K562 (cell line): ENCODE measurements around the gene PPP1R15B. TPM values are rescaled to one million over a fixed set of nuclear protein-coding genes. Genes with fewer than 3 reads are reported as not detected.

ENCODE experiments used
- ATAC-seq: fragments of 200-7000 bp; cut with Tn5 transposase; 3 replicates; pipeline ENCODE4 v1.9.1; 2020; ENCODE audit warnings: moderate library complexity
- BruUV-seq: library from RNA; stranded (reverse); fragments of 400-500 nt; replicated peaks from 2 replicates; lab custom pipeline; 2021; lab: Mats Ljungman, UMichigan
- CTCF ChIA-PET: fragments of 300-600 bp; formaldehyde crosslinking; extraction: SDS; loops from one replicate; lab custom pipeline; 2021; ENCODE audit warnings: low intra/inter-chr PET ratio; lab: Yijun Ruan, JAX
- POLR2A ChIA-PET: fragments of 300-600, 350-650 bp; sonication (Branson Sonifier 250); formaldehyde crosslinking; extraction: SDS; loops from one replicate; lab custom pipeline; 2021; ENCODE audit warnings: antibody characterized with exemption, inconsistent platforms; lab: Yijun Ruan, JAX
- DNase-seq, 4 experiments: peaks; one replicate each; pipeline versions ENCODE4 v3.0.0 to v3.0.0-alpha.2; 2011 to 2018; ENCODE audit warnings: low spot score in 3 of 4, mixed read lengths in 3 of 4; ENCODE audit errors: extremely low read depth in 1 of 4
- FAIRE-seq: peaks from 2 replicates; lab custom pipeline; 2011; peaks lifted over from hg19 to GRCh38; lab: Jason Lieb, UNC
- H2AFZ ChIP-seq: 2 replicates; pipeline ENCODE4 v1.6.0; 2011; ENCODE audit warnings: low read depth, low read length, control low read depth, inconsistent platforms
- H3K27ac ChIP-seq: fragments of 200-600 bp; 3 replicates; pipeline ENCODE4 v1.8.0; 2011; ENCODE audit warnings: low read depth, mild to moderate bottlenecking, control low read depth, inconsistent platforms, low read length, moderate library complexity, mixed read lengths; ENCODE audit errors: extremely low read depth
- H3K27me3 ChIP-seq, 2 experiments: fragments of 300-600 bp in 1 of 2; 2 replicates in 1 of 2; 3 replicates in 1 of 2; pipeline versions ENCODE4 v1.6.0 to v1.8.0; 2011; ENCODE audit warnings: inconsistent platforms in 2 of 2, low read length in 2 of 2, mild to moderate bottlenecking in 1 of 2, mixed read lengths in 1 of 2, moderate library complexity in 1 of 2; ENCODE audit not compliant: control insufficient read depth in 2 of 2, insufficient read depth in 2 of 2
- H3K36me3 ChIP-seq: fragments of 300-600 bp; 3 replicates; pipeline ENCODE4 v1.8.0; 2011; ENCODE audit warnings: mild to moderate bottlenecking, low read length, inconsistent platforms; ENCODE audit not compliant: control insufficient read depth, insufficient read depth
- H3K4me1 ChIP-seq, 2 experiments: fragments of 200-600 bp in 1 of 2; replicated peaks in 1 of 2; 2 replicates in 1 of 2; 3 replicates in 1 of 2; pipeline versions ENCODE4 v1.5.1 to v1.8.0; 2011; ENCODE audit warnings: inconsistent platforms in 2 of 2, low read length in 2 of 2, mild to moderate bottlenecking in 1 of 2, mixed read lengths in 1 of 2, moderate library complexity in 1 of 2; ENCODE audit not compliant: control insufficient read depth in 2 of 2, insufficient read depth in 2 of 2
- H3K4me2 ChIP-seq: 2 replicates; pipeline ENCODE4 v1.6.1; 2011; ENCODE audit warnings: low read length, control low read depth, inconsistent platforms, mixed read lengths; ENCODE audit not compliant: insufficient read depth
- H3K4me3 ChIP-seq: fragments of 200-600 bp; sonication (generic), shearing (Covaris generic); 2 replicates; pipeline ENCODE4 v1.5.1; 2016; ENCODE audit warnings: control low read depth, inconsistent platforms
- H3K79me2 ChIP-seq: fragments of 200-600 bp; 3 replicates; pipeline ENCODE4 v1.8.0; 2011; ENCODE audit warnings: low read length, inconsistent platforms; ENCODE audit not compliant: control insufficient read depth, insufficient read depth
- H3K9ac ChIP-seq, 2 experiments: 2 replicates each; pipeline versions ENCODE4 v1.6.0 to v1.6.1; 2011; ENCODE audit warnings: low read depth in 2 of 2, low read length in 2 of 2, control low read depth in 1 of 2, inconsistent platforms in 1 of 2, mild to moderate bottlenecking in 1 of 2, mixed read lengths in 1 of 2; ENCODE audit not compliant: insufficient read depth in 1 of 2
- H3K9me1 ChIP-seq: one replicate; pipeline ENCODE4 v1.6.0; 2011; ENCODE audit warnings: inconsistent platforms, mild to moderate bottlenecking, low read length, moderate library complexity; ENCODE audit not compliant: control insufficient read depth, insufficient read depth
- H3K9me3 ChIP-seq: replicated peaks from 2 replicates; pipeline ENCODE4 v1.5.1; 2011; ENCODE audit warnings: low read depth, low read length, inconsistent platforms; ENCODE audit not compliant: control insufficient read depth, insufficient read depth
- H4K20me1 ChIP-seq: replicated peaks from 2 replicates; pipeline ENCODE4 v1.6.1; 2011; ENCODE audit warnings: low read length, inconsistent platforms, mixed read lengths; ENCODE audit not compliant: control insufficient read depth, insufficient read depth
- CREM ChIP-seq: IDR thresholded peaks from 2 replicates; pipeline ENCODE4 v1.6.1; 2014; ENCODE audit warnings: antibody characterized with exemption, low read depth
- SMC3 ChIP-seq: conservative IDR thresholded peaks from 2 replicates; pipeline ENCODE4 v1.6.1; 2011; ENCODE audit warnings: low read depth, low read length, improper control_type of control experiment; ENCODE audit not compliant: insufficient read depth
- STAG1 ChIP-seq: sonication (generic); formaldehyde crosslinking; IDR thresholded peaks from 2 replicates; pipeline ENCODE4 v1.5.0; 2020; ENCODE audit warnings: missing genetic modification reagents, borderline replicate concordance
- TGIF2 ChIP-seq: sonication (generic); formaldehyde crosslinking; IDR thresholded peaks from 2 replicates; pipeline ENCODE4 v1.8.1; 2022; ENCODE audit warnings: mild to moderate bottlenecking, missing genetic modification reagents, moderate library complexity
- ZBTB7A ChIP-seq: IDR thresholded peaks from 2 replicates; pipeline ENCODE4 v1.6.1; 2011; ENCODE audit warnings: low read depth, mild to moderate bottlenecking, low read length, moderate library complexity, borderline replicate concordance; ENCODE audit not compliant: control insufficient read depth
- ZNF143 ChIP-seq: sonication (generic); formaldehyde crosslinking; IDR thresholded peaks from 2 replicates; pipeline ENCODE4 v1.9.0; 2022; ENCODE audit warnings: mild to moderate bottlenecking, missing genetic modification reagents
- WGBS: fragments of 100-300 bp; shearing (Covaris generic); methylation state at CpG from one replicate; pipeline ENCODE4 v1.1.6; 2016; ENCODE audit warnings: low coverage, mixed read lengths; ENCODE audit not compliant: insufficient coverage; ENCODE audit errors: missing lambda C conversion rate; 5-methylcytosine and 5-hydroxymethylcytosine counted together
- in situ Hi-C: fragments of 300-500 bp; cut with MboI; formaldehyde crosslinking; loops from 4 replicates; pipeline ENCODE4 v1.15.0; 2018; ENCODE audit warnings: inconsistent platforms, mixed read lengths
- intact Hi-C: fragments of 100-400 bp; cut with micrococcal nuclease; formaldehyde crosslinking; loops from 2 replicates; pipeline ENCODE4 v1.14.2; 2022
- polyA plus RNA-seq, 8 experiments: library from polyadenylated mRNA; depleted of rRNA in 4 of 8; stranded (reverse) in 5 of 8; unstranded in 3 of 8; fragments of >200 nt; fragmentation: Nextera tagmentation in 2 of 8; fragmentation: Illumina TruSeq in 1 of 8; extraction: Ambion mirVana in 2 of 8; extraction: Trizol in 1 of 8; gene quantifications; 2 replicates each; pipeline versions ENCODE4 v1.2.1 to v1.2.3, GENCODE V29; 2011 to 2014; ENCODE audit warnings: inconsistent platforms in 1 of 8, missing spikeins in 1 of 8
- total RNA-seq, 7 experiments: library from RNA; depleted of rRNA in 6 of 7; stranded (reverse); fragments of >200 nt in 6 of 7; fragmentation: Illumina TruSeq in 2 of 7; extraction: Trizol in 2 of 7; gene quantifications; 2 replicates each; pipeline versions ENCODE4 v1.2.1 to v1.2.3, GENCODE V29; 2011 to 2021; ENCODE audit warnings: low replicate concordance in 1 of 7
- TF ChIP-seq, protein P1 (sequence below): fragments of 450-650 bp; IDR thresholded peaks from 2 replicates; pipeline ENCODE4 v1.6.1; 2016; ENCODE audit warnings: mild to moderate bottlenecking, moderate library complexity

Gene PPP1R15B
- total and polyA plus RNA-seq, 9 of the 15 experiments (the other 6 are each of a cell fraction or from before 2014, with no cell fraction given) = 17.0 to 48.1 (median 30.8) TPM

- no TSS peak for BruUV-seq
- peak; percentile 83 for FAIRE-seq
- TF ChIP-seq CREM (0 out of 2 replicates have a peak, but pooled peaks have one; percentile 11), SMC3 (peak; percentile 66), ZNF143 (CRISPR knock-in tag) (peak; percentile 31; the same call in 1 of the 2 replicates), ZBTB7A (no peak), TGIF2 (CRISPR knock-in tag) (no peak), STAG1 (CRISPR knock-in tag) (peak; percentile 53)
- TF ChIP-seq, protein P1, sequence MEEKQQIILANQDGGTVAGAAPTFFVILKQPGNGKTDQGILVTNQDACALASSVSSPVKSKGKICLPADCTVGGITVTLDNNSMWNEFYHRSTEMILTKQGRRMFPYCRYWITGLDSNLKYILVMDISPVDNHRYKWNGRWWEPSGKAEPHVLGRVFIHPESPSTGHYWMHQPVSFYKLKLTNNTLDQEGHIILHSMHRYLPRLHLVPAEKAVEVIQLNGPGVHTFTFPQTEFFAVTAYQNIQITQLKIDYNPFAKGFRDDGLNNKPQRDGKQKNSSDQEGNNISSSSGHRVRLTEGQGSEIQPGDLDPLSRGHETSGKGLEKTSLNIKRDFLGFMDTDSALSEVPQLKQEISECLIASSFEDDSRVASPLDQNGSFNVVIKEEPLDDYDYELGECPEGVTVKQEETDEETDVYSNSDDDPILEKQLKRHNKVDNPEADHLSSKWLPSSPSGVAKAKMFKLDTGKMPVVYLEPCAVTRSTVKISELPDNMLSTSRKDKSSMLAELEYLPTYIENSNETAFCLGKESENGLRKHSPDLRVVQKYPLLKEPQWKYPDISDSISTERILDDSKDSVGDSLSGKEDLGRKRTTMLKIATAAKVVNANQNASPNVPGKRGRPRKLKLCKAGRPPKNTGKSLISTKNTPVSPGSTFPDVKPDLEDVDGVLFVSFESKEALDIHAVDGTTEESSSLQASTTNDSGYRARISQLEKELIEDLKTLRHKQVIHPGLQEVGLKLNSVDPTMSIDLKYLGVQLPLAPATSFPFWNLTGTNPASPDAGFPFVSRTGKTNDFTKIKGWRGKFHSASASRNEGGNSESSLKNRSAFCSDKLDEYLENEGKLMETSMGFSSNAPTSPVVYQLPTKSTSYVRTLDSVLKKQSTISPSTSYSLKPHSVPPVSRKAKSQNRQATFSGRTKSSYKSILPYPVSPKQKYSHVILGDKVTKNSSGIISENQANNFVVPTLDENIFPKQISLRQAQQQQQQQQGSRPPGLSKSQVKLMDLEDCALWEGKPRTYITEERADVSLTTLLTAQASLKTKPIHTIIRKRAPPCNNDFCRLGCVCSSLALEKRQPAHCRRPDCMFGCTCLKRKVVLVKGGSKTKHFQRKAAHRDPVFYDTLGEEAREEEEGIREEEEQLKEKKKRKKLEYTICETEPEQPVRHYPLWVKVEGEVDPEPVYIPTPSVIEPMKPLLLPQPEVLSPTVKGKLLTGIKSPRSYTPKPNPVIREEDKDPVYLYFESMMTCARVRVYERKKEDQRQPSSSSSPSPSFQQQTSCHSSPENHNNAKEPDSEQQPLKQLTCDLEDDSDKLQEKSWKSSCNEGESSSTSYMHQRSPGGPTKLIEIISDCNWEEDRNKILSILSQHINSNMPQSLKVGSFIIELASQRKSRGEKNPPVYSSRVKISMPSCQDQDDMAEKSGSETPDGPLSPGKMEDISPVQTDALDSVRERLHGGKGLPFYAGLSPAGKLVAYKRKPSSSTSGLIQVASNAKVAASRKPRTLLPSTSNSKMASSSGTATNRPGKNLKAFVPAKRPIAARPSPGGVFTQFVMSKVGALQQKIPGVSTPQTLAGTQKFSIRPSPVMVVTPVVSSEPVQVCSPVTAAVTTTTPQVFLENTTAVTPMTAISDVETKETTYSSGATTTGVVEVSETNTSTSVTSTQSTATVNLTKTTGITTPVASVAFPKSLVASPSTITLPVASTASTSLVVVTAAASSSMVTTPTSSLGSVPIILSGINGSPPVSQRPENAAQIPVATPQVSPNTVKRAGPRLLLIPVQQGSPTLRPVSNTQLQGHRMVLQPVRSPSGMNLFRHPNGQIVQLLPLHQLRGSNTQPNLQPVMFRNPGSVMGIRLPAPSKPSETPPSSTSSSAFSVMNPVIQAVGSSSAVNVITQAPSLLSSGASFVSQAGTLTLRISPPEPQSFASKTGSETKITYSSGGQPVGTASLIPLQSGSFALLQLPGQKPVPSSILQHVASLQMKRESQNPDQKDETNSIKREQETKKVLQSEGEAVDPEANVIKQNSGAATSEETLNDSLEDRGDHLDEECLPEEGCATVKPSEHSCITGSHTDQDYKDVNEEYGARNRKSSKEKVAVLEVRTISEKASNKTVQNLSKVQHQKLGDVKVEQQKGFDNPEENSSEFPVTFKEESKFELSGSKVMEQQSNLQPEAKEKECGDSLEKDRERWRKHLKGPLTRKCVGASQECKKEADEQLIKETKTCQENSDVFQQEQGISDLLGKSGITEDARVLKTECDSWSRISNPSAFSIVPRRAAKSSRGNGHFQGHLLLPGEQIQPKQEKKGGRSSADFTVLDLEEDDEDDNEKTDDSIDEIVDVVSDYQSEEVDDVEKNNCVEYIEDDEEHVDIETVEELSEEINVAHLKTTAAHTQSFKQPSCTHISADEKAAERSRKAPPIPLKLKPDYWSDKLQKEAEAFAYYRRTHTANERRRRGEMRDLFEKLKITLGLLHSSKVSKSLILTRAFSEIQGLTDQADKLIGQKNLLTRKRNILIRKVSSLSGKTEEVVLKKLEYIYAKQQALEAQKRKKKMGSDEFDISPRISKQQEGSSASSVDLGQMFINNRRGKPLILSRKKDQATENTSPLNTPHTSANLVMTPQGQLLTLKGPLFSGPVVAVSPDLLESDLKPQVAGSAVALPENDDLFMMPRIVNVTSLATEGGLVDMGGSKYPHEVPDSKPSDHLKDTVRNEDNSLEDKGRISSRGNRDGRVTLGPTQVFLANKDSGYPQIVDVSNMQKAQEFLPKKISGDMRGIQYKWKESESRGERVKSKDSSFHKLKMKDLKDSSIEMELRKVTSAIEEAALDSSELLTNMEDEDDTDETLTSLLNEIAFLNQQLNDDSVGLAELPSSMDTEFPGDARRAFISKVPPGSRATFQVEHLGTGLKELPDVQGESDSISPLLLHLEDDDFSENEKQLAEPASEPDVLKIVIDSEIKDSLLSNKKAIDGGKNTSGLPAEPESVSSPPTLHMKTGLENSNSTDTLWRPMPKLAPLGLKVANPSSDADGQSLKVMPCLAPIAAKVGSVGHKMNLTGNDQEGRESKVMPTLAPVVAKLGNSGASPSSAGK = no peak
These were observed 34.3 kb upstream of the PPP1R15B start for GRCh38 chr1:204445860-204446412.

More at GRCh38 chr1:204445860-204446412, 34.3 kb upstream of the PPP1R15B start:
- Histone ChIP-seq H3K36me3 (no peaks in the 10 kb centered on the region; the same call in 2 of the 3 replicates), H3K4me1 (peaks cover 0 to 3% of the 10 kb centered on the region in 2 experiments; a peak in 1 of 5 replicates), H3K9me3 (no peaks in the 10 kb centered on the region), H3K4me3 (no peak overlapping the region), H3K9me1 (no peaks in the 10 kb centered on the region), H3K79me2 (no peaks in the 10 kb centered on the region), H2AFZ (no peak overlapping the region), H3K4me2 (no peak overlapping the region), H3K27me3 (peaks cover 16 to 59% of the 10 kb centered on the region in 2 experiments; a peak in 4 of 5 replicates), H4K20me1 (0 out of 2 replicates have a peak, but pooled peaks cover 3% of the 10 kb centered on the region), H3K27ac (no peak overlapping the region), H3K9ac (no peak overlapping the region)
- peak; percentile 77 to 80 (median 79) for DNase-seq
- ChIA-PET POLR2A (interaction anchor here (0.6 to 1.9 kb wide), 9 partner anchors 9 to 305 kb away, joined by 3 to 7 read pairs (median 4); partner anchors contain the start of gene PIK3C2B), CTCF (interaction anchor here (0.8 to 4.0 kb wide), 5 partner anchors 10 to 361 kb away, joined by 3 to 29 read pairs (median 13); partner anchors contain the start of gene PIK3C2B)
- intact Hi-C loops = loop anchor here (1.0 to 2.0 kb wide), 3 partner anchors 49 to 361 kb away; partner anchors contain the start of gene PIK3C2B
- in situ Hi-C loops = loop anchor here (5.0 kb wide), 1 partner anchor 56 kb away; no protein-coding TSS in a partner anchor
- ATAC-seq = peak; percentile 87
- WGBS = 5% methylated on average over 11 of the region's 11 CpGs
